Measurements from ENCODE around the gene SORBS1. TPM values are rescaled to one million over a fixed set of nuclear protein-coding genes. Genes with fewer than 3 reads are reported as not detected.

Gene SORBS1
- total and polyA plus RNA-seq, 9 of the 15 experiments (the other 6 are each of a cell fraction or from before 2014, with no cell fraction given), result 2.0 to 13.3 (median 6.5) TPM

DNA sequence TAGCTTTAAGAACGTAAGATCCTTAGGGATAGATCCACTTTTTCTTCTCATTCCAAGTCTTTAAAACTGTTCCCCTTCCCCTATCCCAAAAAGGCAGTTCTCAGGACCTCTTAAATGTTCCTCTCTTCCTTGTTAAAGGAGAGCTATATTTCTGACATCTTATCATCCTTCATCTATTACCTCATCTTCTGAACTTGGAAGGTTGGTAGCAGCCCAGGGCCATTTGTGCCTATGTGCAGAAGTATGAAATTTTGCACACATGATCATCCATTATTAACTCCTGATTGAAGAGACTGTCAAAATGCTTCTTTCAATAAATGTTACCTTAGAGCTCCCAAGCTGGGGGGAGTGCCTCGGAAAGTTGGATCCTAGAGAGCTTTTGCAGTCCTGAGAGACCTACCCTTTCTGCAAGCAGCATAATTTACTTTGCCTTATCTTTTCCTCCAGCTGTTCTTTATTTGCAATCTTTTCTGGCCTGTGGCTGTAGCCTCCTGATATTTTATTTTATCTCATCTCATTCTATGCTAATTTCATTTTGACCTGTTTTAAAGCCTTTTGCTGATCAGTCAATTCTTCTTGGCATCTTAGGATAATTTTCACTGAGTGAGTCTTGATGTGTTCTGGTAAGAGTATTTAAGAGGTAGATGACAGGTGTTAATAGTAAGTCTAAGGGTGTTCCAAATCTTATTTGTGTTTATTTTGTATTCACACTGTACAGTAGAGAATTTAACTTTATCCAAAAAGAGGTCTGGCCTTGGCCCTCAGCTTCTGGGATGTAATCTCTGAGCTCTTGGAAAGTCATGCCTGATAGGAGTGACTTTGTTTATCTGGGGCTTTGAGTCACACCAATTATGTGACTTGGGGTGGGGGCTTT lies 135.3 kb downstream of the SORBS1 start (continued):
- TF ChIP-seq SNIP1 (IDR thresholded peaks at IDR 0.05; ENCODE audit: low read depth) (no peak), CBX2 (IDR thresholded peaks at IDR 0.05; ENCODE audit: insufficient read depth, low read length, poor library complexity, severe bottlenecking) (no peak), HES1 (IDR thresholded peaks at IDR 0.05; ENCODE audit: low read depth) (0 out of 2 replicates have a peak, but pooled peaks have one; percentile 19), RBFOX2 (IDR thresholded peaks at IDR 0.05; ENCODE audit: low read depth, low read length) (no peak), RB1 (IDR thresholded peaks at IDR 0.05; ENCODE audit: low read depth) (no peak), SIRT6 (IDR thresholded peaks at IDR 0.05; ENCODE audit: low read depth, low read length) (no peak), TFAM (CRISPR knock-in tag; conservative IDR thresholded peaks at IDR 0.05) (no peak), ZNF133 (CRISPR knock-in tag; IDR thresholded peaks at IDR 0.05) (no peak), TOE1 (IDR thresholded peaks at IDR 0.05; ENCODE audit: borderline replicate concordance) (no peak), TOE1 (CRISPR knock-in tag; IDR thresholded peaks at IDR 0.05; ENCODE audit: borderline replicate concordance, low read depth) (no peak), DMBX1 (CRISPR knock-in tag; IDR thresholded peaks at IDR 0.05; ENCODE audit: borderline replicate concordance) (no peak), BDP1 (IDR thresholded peaks at IDR 0.05; ENCODE audit: insufficient read depth, insufficient read length) (no peak)
- TF ChIP-seq, protein P1, sequence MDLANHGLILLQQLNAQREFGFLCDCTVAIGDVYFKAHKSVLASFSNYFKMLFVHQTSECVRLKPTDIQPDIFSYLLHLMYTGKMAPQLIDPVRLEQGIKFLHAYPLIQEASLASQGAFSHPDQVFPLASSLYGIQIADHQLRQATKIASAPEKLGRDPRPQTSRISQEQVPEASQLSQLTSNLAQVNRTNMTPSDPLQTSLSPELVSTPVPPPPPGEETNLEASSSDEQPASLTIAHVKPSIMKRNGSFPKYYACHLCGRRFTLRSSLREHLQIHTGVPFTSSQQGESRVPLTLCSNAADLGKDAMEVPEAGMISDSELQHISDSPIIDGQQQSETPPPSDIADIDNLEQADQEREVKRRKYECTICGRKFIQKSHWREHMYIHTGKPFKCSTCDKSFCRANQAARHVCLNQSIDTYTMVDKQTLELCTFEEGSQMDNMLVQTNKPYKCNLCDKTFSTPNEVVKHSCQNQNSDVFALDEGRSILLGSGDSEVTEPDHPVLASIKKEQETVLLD (IDR thresholded peaks at IDR 0.05), result no peak
- TF ChIP-seq, protein P2, sequence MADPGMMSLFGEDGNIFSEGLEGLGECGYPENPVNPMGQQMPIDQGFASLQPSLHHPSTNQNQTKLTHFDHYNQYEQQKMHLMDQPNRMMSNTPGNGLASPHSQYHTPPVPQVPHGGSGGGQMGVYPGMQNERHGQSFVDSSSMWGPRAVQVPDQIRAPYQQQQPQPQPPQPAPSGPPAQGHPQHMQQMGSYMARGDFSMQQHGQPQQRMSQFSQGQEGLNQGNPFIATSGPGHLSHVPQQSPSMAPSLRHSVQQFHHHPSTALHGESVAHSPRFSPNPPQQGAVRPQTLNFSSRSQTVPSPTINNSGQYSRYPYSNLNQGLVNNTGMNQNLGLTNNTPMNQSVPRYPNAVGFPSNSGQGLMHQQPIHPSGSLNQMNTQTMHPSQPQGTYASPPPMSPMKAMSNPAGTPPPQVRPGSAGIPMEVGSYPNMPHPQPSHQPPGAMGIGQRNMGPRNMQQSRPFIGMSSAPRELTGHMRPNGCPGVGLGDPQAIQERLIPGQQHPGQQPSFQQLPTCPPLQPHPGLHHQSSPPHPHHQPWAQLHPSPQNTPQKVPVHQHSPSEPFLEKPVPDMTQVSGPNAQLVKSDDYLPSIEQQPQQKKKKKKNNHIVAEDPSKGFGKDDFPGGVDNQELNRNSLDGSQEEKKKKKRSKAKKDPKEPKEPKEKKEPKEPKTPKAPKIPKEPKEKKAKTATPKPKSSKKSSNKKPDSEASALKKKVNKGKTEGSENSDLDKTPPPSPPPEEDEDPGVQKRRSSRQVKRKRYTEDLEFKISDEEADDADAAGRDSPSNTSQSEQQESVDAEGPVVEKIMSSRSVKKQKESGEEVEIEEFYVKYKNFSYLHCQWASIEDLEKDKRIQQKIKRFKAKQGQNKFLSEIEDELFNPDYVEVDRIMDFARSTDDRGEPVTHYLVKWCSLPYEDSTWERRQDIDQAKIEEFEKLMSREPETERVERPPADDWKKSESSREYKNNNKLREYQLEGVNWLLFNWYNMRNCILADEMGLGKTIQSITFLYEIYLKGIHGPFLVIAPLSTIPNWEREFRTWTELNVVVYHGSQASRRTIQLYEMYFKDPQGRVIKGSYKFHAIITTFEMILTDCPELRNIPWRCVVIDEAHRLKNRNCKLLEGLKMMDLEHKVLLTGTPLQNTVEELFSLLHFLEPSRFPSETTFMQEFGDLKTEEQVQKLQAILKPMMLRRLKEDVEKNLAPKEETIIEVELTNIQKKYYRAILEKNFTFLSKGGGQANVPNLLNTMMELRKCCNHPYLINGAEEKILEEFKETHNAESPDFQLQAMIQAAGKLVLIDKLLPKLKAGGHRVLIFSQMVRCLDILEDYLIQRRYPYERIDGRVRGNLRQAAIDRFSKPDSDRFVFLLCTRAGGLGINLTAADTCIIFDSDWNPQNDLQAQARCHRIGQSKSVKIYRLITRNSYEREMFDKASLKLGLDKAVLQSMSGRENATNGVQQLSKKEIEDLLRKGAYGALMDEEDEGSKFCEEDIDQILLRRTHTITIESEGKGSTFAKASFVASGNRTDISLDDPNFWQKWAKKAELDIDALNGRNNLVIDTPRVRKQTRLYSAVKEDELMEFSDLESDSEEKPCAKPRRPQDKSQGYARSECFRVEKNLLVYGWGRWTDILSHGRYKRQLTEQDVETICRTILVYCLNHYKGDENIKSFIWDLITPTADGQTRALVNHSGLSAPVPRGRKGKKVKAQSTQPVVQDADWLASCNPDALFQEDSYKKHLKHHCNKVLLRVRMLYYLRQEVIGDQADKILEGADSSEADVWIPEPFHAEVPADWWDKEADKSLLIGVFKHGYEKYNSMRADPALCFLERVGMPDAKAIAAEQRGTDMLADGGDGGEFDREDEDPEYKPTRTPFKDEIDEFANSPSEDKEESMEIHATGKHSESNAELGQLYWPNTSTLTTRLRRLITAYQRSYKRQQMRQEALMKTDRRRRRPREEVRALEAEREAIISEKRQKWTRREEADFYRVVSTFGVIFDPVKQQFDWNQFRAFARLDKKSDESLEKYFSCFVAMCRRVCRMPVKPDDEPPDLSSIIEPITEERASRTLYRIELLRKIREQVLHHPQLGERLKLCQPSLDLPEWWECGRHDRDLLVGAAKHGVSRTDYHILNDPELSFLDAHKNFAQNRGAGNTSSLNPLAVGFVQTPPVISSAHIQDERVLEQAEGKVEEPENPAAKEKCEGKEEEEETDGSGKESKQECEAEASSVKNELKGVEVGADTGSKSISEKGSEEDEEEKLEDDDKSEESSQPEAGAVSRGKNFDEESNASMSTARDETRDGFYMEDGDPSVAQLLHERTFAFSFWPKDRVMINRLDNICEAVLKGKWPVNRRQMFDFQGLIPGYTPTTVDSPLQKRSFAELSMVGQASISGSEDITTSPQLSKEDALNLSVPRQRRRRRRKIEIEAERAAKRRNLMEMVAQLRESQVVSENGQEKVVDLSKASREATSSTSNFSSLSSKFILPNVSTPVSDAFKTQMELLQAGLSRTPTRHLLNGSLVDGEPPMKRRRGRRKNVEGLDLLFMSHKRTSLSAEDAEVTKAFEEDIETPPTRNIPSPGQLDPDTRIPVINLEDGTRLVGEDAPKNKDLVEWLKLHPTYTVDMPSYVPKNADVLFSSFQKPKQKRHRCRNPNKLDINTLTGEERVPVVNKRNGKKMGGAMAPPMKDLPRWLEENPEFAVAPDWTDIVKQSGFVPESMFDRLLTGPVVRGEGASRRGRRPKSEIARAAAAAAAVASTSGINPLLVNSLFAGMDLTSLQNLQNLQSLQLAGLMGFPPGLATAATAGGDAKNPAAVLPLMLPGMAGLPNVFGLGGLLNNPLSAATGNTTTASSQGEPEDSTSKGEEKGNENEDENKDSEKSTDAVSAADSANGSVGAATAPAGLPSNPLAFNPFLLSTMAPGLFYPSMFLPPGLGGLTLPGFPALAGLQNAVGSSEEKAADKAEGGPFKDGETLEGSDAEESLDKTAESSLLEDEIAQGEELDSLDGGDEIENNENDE (IDR thresholded peaks at IDR 0.05; ENCODE audit: low read depth, low read length), result no peak
